Right lobe of liver (tissue), 6 donors: ENCODE measurements around the gene HDAC4. TPM values are rescaled to one million over a fixed set of nuclear protein-coding genes. Genes with fewer than 3 reads are reported as not detected.

Experiments
- ATAC-seq, 4 donors: fragments of 200-7000 bp; cut with Tn5 transposase; one replicate each; pipeline ENCODE4 v1.9.1; 2020; ENCODE audit warnings: mild to moderate bottlenecking in 4 of 4, moderate library complexity in 4 of 4
- DNase-seq, 3 donors: peaks; one replicate each; pipeline ENCODE4 v3.0.0-alpha.2; 2020
- H3K27ac ChIP-seq, 3 donors: fragments of 200-600 bp; one replicate each; pipeline ENCODE4 v1.8.0; 2022
- H3K27me3 ChIP-seq, 2 donors: fragments of 200-600 bp; one replicate each; pipeline ENCODE4 v1.8.0; 2022
- H3K36me3 ChIP-seq, 4 donors: fragments of 200-600 bp; sonication (generic) in 1 of 4; one replicate each; pipeline versions ENCODE4 v1.5.1 to v1.8.0; 2017 to 2022; ENCODE audit warnings: control low read depth in 1 of 4
- H3K4me1 ChIP-seq, 4 donors: fragments of 200-600 bp; sonication (generic) in 1 of 4; one replicate each; pipeline versions ENCODE4 v1.5.1 to v1.8.0; 2017 to 2022; ENCODE audit warnings: control low read depth in 1 of 4
- H3K4me3 ChIP-seq, 3 donors: fragments of 200-600 bp; one replicate each; pipeline ENCODE4 v1.8.0; 2022
- H3K9me3 ChIP-seq, 4 donors: fragments of 200-600 bp; sonication (generic) in 1 of 4; one replicate each; pipeline versions ENCODE4 v1.5.1 to v1.8.0; 2017 to 2022; ENCODE audit warnings: control low read depth in 1 of 4
- POLR2A ChIP-seq: fragments of 450-650 bp; IDR thresholded peaks from one replicate; pipeline ENCODE4 v1.6.1; 2017; ENCODE audit warnings: antibody characterized with exemption, mild to moderate bottlenecking
- WGBS: methylation state at CpG from one replicate; pipeline ENCODE4 v1.1.6; 2018; ENCODE audit warnings: low coverage, low lambda C conversion rate; ENCODE audit not compliant: insufficient coverage; ENCODE audit errors: missing lambda C conversion rate; 5-methylcytosine and 5-hydroxymethylcytosine counted together
- intact Hi-C, 2 donors: fragments of 100-400 bp; cut with DNase I; formaldehyde crosslinking; loops; one replicate each; pipeline versions ENCODE4 v1.11.2 to v1.14.1; 2022
- total RNA-seq, 6 experiments: library from RNA; depleted of rRNA in 2 of 6; stranded (reverse); fragments of >200 nt in 2 of 6; fragmentation: NEBNext Ultra II Directional in 3 of 6; extraction: Animal tissue kit (Norgen Biotek cat#: 25700) in 3 of 6; gene quantifications; one replicate each; pipeline versions ENCODE4 v1.1.0 to v1.2.4, GENCODE V29; 2016 to 2023
- TF ChIP-seq, protein P1 (sequence below), 4 donors: fragments of 200-600 bp in 3 of 4; fragments of 450-650 bp in 1 of 4; IDR thresholded peaks; one replicate each; pipeline versions ENCODE4 v1.5.1 to v1.8.0; 2016 to 2022; ENCODE audit warnings: antibody characterized with exemption in 4 of 4, mild to moderate bottlenecking in 2 of 4
- donor health status: DM: no; HTN: yes; CAD: no.
- donor health status: DM: no; HTN: no; CAD: no.
- donor health status: DM: no; HTN: no; CAD: no.
- donor health status: DM: no; HTN: yes; CAD: no.
- donor health status: DM: no; HTN: yes; CAD: no.

The HDAC4 gene
- total RNA-seq, 6 experiments from 2014 or later, result 8.9 to 22.4 (median 14.7) TPM

DNA sequence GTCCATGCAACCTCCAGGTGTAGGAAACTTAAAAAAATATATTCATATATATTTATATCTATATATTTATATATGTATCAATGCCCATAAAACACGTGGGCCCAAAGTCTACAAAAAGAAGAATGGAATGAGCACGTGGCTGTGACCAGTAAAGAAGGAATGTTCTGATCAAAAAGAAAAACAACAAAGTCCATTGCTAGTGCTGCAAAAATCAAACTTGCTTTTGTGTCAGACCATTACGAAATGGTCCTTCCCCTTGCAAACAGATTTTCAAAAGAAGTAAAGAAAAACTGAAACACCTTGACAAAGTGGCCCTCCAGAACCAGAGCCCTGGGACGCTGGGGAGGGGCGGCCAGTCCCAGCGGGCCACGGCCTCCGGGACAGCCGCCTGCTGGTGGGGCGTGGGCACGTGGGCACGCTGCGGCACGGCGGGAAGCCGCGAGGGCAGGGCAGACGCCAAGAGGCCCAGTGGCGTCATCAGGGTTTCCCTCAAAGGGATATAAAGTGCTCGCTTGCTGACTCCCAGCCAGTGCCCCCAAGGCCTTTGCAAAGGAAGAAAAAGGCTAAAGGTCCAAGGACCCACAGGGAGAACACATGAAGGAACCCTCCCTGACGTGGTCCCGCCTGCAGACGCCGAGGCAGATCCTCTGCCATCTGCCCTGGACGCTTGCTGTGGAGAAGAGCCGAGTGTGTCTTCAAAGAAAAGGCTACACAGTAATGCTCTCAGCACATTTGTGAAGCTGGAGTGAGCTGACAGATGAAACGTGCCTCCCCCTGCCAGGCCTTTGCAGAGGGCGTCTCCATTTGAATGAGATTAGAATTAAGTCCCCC lies 351.2 kb downstream of the HDAC4 start:
- WGBS, result 74% methylated on average over 7 of the region's 28 CpGs

DNA sequence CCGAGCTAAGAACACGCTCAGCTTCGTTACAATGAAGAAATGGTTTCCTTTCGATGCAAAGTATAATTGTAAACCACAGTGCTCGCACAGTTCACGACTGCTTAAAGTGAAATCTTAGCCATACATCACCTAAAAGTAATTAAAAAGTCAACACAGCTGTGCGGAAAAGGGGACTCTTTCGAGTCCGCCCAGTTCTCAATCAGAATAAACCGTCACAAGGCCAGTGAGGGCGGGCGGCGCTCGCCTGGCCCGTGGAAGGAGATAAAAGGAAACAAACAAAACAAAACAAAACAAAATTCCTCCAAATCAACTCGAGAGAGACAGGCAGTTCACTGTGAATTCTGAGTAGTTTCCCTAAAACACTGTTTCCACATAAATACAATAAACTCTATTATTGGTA lies 352.1 kb downstream of the HDAC4 start:
- WGBS, result 90% methylated on average over 14 of the region's 16 CpGs
- no peak for TF ChIP-seq POLR2A
- TF ChIP-seq, protein P1, sequence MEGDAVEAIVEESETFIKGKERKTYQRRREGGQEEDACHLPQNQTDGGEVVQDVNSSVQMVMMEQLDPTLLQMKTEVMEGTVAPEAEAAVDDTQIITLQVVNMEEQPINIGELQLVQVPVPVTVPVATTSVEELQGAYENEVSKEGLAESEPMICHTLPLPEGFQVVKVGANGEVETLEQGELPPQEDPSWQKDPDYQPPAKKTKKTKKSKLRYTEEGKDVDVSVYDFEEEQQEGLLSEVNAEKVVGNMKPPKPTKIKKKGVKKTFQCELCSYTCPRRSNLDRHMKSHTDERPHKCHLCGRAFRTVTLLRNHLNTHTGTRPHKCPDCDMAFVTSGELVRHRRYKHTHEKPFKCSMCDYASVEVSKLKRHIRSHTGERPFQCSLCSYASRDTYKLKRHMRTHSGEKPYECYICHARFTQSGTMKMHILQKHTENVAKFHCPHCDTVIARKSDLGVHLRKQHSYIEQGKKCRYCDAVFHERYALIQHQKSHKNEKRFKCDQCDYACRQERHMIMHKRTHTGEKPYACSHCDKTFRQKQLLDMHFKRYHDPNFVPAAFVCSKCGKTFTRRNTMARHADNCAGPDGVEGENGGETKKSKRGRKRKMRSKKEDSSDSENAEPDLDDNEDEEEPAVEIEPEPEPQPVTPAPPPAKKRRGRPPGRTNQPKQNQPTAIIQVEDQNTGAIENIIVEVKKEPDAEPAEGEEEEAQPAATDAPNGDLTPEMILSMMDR (IDR thresholded peaks at IDR 0.05), result no peak
- Histone ChIP-seq H3K27me3 (no peaks in the 10 kb centered on the region), H3K4me1 (no peaks in the 10 kb centered on the region), H3K36me3 (peaks cover 0 to 5% (median 2%) of the 10 kb centered on the region in 4 donors), H3K9me3 (no peaks in the 10 kb centered on the region), H3K27ac (no peak overlapping the region), H3K4me3 (no peak overlapping the region)
- ATAC-seq (no peak), DNase-seq (no peak)
- intact Hi-C loops, result no loop called here

More for the DNA sequence above, 351.2 kb downstream of the HDAC4 start:
- no peak overlapping the region for H3K4me3 ChIP-seq
- intact Hi-C loops, result no loop called here
- no peak overlapping the region for H3K27ac ChIP-seq
- TF ChIP-seq, protein P1 (IDR thresholded peaks at IDR 0.05), result no peak
- TF ChIP-seq POLR2A, result no peak
- H3K9me3 ChIP-seq, result no peaks in the 10 kb centered on the region
- ATAC-seq, result no peak
- no peaks in the 10 kb centered on the region for H3K27me3 ChIP-seq
- H3K36me3 ChIP-seq, result peaks cover 0 to 13% (median 3%) of the 10 kb centered on the region in 4 donors
- peak in 1 of 3 donors; percentile 21 for DNase-seq
- no peaks in the 10 kb centered on the region for H3K4me1 ChIP-seq

DNA sequence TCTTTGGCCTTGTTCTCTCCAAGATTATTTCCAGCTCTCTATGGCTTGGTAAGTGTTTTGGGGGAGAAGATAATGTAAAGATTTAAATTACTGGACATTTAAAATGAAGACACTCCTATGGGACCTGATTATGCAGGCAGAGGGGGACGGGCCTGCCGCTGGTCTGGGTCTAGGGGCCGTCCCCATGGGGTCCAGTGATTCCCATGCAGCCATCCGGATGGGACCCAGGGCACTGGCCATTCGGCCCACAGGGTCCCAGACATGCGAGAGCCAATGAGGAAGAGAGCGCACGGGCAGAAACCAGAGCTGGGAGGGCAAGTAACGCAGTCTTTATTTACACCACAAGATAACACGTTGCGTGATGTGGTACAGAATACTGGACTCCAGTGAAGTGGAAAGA lies 353.0 kb downstream of the HDAC4 start:
- DNase-seq, result no peak
- Histone ChIP-seq H3K9me3 (no peaks in the 10 kb centered on the region), H3K4me1 (no peaks in the 10 kb centered on the region), H3K27me3 (no peaks in the 10 kb centered on the region), H3K4me3 (no peak overlapping the region), H3K27ac (no peak overlapping the region), H3K36me3 (no peaks in the 10 kb centered on the region)
- intact Hi-C loops, result no loop called here
- ATAC-seq, result no peak
- WGBS, result 90% methylated on average over 11 of the region's 11 CpGs
- no peak for TF ChIP-seq POLR2A
- TF ChIP-seq, protein P1 (IDR thresholded peaks at IDR 0.05), result no peak

DNA sequence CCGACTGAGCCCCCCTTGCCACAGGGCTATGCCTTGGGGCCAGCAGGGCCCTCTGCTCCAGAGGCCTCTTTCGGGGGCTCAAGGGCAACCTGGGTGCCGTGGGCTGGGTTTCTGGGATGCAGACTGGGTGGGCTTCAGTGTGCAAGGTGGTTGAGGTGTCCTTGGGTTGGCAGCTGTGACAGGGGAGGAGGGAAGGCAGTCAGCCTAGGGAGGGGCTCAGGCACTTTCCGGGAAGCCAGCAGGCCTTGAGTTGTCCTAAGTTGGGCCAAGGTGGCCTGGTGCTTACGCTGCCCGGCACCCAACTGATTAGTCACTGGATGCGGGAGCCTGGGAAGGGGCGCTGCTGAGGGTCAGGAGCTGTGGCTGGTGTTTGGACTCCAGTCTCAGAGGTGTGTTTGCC lies 353.4 kb downstream of the HDAC4 start:
- WGBS, result 80% methylated on average over 1 of the region's 8 CpGs
- Histone ChIP-seq H3K36me3 (no peaks in the 10 kb centered on the region), H3K27ac (no peak overlapping the region), H3K4me1 (no peaks in the 10 kb centered on the region), H3K9me3 (no peaks in the 10 kb centered on the region), H3K27me3 (no peaks in the 10 kb centered on the region), H3K4me3 (no peak overlapping the region)
- TF ChIP-seq, protein P1 (IDR thresholded peaks at IDR 0.05), result no peak
- TF ChIP-seq POLR2A, result no peak
- DNase-seq (no peak), ATAC-seq (no peak)
- intact Hi-C loops, result no loop called here
